Lung (tissue), 12 donors: Measurements from ENCODE around the gene GNAS-AS1. TPM values are rescaled to one million over a fixed set of nuclear protein-coding genes. Genes with fewer than 3 reads are reported as not detected.

Experiments used
- ATAC-seq: fragments of 200-7000 bp; cut with Tn5 transposase; one replicate; pipeline ENCODE4 v1.9.1; 2020; ENCODE audit warnings: moderate number of reproducible peaks; ENCODE audit not compliant: insufficient read depth, low FRiP score
- DNase-seq, 3 donors: peaks; one replicate each; pipeline ENCODE4 v3.0.0-alpha.2; 2013 to 2017
- H3K27ac ChIP-seq, 2 donors: one replicate each; pipeline ENCODE4 v1.5.1; 2013; ENCODE audit warnings: mild to moderate bottlenecking in 2 of 2, moderate library complexity in 2 of 2, control low read depth in 1 of 2, inconsistent platforms in 1 of 2, low read depth in 1 of 2, low read length in 1 of 2
- H3K27me3 ChIP-seq, 3 donors: one replicate each; pipeline ENCODE4 v1.5.1; 2013; ENCODE audit warnings: low read length in 2 of 3; ENCODE audit not compliant: control insufficient read depth in 3 of 3, insufficient read depth in 3 of 3
- H3K36me3 ChIP-seq, 4 donors: one replicate each; pipeline ENCODE4 v1.5.1; 2013; ENCODE audit warnings: low read length in 4 of 4, mild to moderate bottlenecking in 1 of 4, moderate library complexity in 1 of 4; ENCODE audit not compliant: control insufficient read depth in 4 of 4, insufficient read depth in 4 of 4
- H3K4me1 ChIP-seq, 5 donors: one replicate each; pipeline ENCODE4 v1.5.1; 2013; ENCODE audit warnings: low read length in 5 of 5, mild to moderate bottlenecking in 2 of 5, moderate library complexity in 1 of 5; ENCODE audit not compliant: control insufficient read depth in 5 of 5, insufficient read depth in 5 of 5
- H3K4me3 ChIP-seq: one replicate; pipeline ENCODE4 v1.5.1; 2013; ENCODE audit warnings: mild to moderate bottlenecking, control low read depth, moderate library complexity
- H3K9ac ChIP-seq, 2 donors: one replicate each; pipeline ENCODE4 v1.5.1; 2013; ENCODE audit warnings: low read length in 2 of 2, control low read depth in 1 of 2; ENCODE audit not compliant: insufficient read depth in 1 of 2
- H3K9me3 ChIP-seq, 4 donors: one replicate each; pipeline ENCODE4 v1.5.1; 2013; ENCODE audit warnings: low read length in 3 of 4, mild to moderate bottlenecking in 1 of 4, moderate library complexity in 1 of 4; ENCODE audit not compliant: control insufficient read depth in 4 of 4, insufficient read depth in 3 of 4
- WGBS, 2 donors: extraction: QIAGEN DNeasy Blood & Tissue Kit; methylation state at CpG; one replicate each; pipeline ENCODE4 v1.1.7; 2013; 5-methylcytosine and 5-hydroxymethylcytosine counted together
- polyA plus RNA-seq, 2 donors: library from polyadenylated mRNA; stranded (reverse); fragments of 200-250 nt; gene quantifications; one replicate each; pipeline ENCODE4 v1.2.1, GENCODE V29; 2013
- total RNA-seq, 2 donors: library from RNA; depleted of rRNA in 1 of 2; stranded (reverse); fragments of >200 nt in 1 of 2; gene quantifications; one replicate each; pipeline ENCODE4 v1.2.1, GENCODE V29; 2014 to 2021
- TF ChIP-seq, protein P1 (sequence below): IDR thresholded peaks from 2 replicates; pipeline ENCODE4 v1.5.1; 2012; ENCODE audit warnings: mild to moderate bottlenecking; ENCODE audit errors: control extremely low read depth, extremely low read depth
- donor health status: control.
- donor health status: control.
- donor health status: Bipolar disorder and iron deficiency.
- donor health status: healthy.
- donor health status: DM: yes; HTN: yes; CAD: no.

The GNAS-AS1 gene
- total and polyA plus RNA-seq, 4 donors = 0.07 to 1.9 (median 0.74) TPM

DNA sequence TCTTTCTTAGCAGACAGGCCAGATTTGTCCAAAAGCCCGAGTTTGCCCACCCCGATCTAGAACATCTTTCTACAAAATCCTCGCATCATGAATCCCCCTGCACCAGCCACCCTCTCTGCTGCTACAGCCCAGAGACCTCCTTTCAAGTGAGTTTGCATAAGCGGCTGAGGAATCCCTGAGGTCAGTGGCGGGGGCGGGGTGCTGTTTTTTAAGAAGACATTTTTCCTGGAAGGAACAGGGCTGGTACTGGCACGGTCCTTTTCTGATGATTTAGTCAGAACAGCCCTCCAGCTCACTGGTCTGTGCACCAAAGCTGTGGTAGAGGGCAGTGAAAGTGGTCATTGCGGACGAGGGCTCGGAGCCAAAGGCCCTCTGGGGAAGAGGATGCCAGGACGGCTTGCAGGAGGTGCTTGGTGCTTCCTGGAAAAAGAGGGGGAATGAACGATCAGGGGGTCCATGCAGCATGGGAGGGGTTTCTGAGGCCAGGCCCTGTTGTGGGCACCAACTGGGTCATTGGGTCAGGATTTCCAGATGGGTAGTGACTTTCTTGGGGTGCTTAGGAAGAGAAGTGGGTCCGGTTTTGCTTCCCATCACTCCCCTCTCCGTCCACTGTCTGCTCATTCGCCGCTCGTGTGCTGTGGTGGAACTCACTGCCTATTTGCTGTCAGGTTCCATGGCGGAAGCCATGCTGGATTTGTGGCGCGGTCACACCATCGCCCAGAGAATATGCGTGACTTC, 50.4 kb downstream of the GNAS-AS1 start:
- WGBS, 2 donors = 61 to 71% methylated on average over 22 of the region's 22 CpGs
- H3K27me3 ChIP-seq = peaks cover 0 to 3% (median 0%) of the 10 kb centered on the region in 3 donors
- no peak for ATAC-seq

DNA sequence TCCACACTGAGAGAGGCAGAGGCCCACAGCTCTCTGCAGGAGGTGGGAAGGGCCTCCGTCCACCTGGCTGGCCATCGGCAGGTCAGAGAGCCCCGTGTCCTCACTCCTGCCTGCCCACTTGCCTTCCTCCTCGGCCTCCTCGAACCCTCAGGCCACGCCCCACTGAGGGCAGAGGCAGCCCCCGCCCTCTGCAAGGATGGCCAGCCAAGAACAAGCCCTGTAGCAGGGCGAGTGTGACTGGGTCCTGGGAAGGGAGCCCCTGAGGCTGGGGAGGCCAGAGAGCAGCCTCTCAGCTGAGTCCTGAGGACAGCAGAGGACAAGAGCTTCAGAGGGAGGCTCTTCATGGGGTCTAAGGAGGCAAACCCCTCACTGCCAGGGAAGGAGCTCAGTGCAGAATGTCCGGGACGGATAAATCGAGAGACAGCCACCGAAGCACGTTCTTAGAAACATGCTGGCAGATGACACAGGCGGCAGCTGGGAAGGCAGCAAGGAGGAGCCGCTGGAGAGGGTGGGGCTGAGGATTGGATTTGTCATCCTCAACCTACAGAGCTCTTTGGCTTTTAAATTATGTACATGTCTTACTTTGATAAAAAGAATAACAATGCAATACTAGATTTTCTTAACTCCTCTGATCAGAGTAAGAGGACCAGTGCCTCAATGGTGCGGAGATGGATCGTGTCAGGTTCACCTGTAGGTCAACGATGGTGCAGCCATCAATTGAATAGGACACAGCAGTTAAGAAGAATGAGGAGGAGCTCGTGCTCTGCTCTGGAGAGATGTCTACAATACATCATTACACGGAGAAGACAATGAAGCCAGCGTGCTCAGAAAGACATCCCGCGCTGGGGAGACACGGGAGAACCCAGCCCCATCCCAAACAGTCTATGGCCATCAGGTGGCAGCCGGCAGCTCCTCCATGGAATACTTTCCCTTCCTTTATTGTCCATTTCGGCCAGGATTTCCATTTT, 53.0 kb downstream of the GNAS-AS1 start:
- H3K4me3 ChIP-seq = no peak overlapping the region
- no peaks in the 10 kb centered on the region for H3K9me3 ChIP-seq
- DNase-seq (no peak), ATAC-seq (no peak)
- H3K27me3 ChIP-seq = no peaks in the 10 kb centered on the region
- H3K27ac ChIP-seq = no peak overlapping the region
- no peak overlapping the region for H3K9ac ChIP-seq
- peaks cover 0 to 3% (median 0%) of the 10 kb centered on the region in 5 donors for H3K4me1 ChIP-seq
- WGBS, 2 donors = 80 to 86% methylated on average over 26 of the region's 26 CpGs
- H3K36me3 ChIP-seq = no peaks in the 10 kb centered on the region
- TF ChIP-seq, protein P1, sequence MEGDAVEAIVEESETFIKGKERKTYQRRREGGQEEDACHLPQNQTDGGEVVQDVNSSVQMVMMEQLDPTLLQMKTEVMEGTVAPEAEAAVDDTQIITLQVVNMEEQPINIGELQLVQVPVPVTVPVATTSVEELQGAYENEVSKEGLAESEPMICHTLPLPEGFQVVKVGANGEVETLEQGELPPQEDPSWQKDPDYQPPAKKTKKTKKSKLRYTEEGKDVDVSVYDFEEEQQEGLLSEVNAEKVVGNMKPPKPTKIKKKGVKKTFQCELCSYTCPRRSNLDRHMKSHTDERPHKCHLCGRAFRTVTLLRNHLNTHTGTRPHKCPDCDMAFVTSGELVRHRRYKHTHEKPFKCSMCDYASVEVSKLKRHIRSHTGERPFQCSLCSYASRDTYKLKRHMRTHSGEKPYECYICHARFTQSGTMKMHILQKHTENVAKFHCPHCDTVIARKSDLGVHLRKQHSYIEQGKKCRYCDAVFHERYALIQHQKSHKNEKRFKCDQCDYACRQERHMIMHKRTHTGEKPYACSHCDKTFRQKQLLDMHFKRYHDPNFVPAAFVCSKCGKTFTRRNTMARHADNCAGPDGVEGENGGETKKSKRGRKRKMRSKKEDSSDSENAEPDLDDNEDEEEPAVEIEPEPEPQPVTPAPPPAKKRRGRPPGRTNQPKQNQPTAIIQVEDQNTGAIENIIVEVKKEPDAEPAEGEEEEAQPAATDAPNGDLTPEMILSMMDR = no peak

More for the DNA sequence above, 50.4 kb downstream of the GNAS-AS1 start:
- Histone ChIP-seq H3K36me3 (no peaks in the 10 kb centered on the region), H3K9ac (no peak overlapping the region), H3K4me3 (no peak overlapping the region), H3K9me3 (peaks cover 0 to 2% (median 0%) of the 10 kb centered on the region in 4 donors), H3K27ac (no peak overlapping the region), H3K4me1 (peaks cover 0 to 3% (median 0%) of the 10 kb centered on the region in 5 donors)
- no peak for DNase-seq
- TF ChIP-seq, protein P1 = no peak

DNA sequence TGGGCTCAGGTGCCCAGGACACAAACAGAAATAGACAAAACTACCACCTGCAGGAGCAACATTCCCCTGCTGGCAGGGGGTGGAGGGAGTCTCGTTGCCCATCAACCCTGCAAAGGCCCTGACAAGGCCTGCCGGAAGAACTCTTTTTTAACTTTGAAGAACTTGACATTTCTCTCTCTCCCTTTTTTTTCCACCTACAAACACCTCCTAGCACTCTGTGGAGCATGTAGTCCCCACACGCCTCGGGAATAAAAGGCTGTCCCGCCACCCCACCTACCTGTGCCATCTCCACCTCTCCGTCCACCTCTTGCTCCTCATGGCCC, 54.8 kb downstream of the GNAS-AS1 start:
- H3K4me1 ChIP-seq = peaks cover 0 to 3% (median 0%) of the 10 kb centered on the region in 5 donors
- no peak overlapping the region for H3K4me3 ChIP-seq
- no peak overlapping the region for H3K27ac ChIP-seq
- no peak overlapping the region for H3K9ac ChIP-seq
- ATAC-seq (no peak), DNase-seq (no peak)
- 90 to 97% methylated on average over 6 of the region's 6 CpGs for WGBS, 2 donors
- TF ChIP-seq, protein P1 = no peak
- peaks cover 0 to 6% (median 0%) of the 10 kb centered on the region in 3 donors for H3K27me3 ChIP-seq
- peaks cover 0 to 3% (median 0%) of the 10 kb centered on the region in 4 donors for H3K9me3 ChIP-seq
- H3K36me3 ChIP-seq = no peaks in the 10 kb centered on the region
